H1 (cell line): ENCODE data around the gene OS9.

Experiments used
- PHF8 ChIP-seq: fragments of 200-600 bp; sonication (generic); conservative IDR thresholded peaks from 2 replicates; pipeline ENCODE4 v1.7.1; 2012; ENCODE audit warnings: low read depth, mild to moderate bottlenecking, inconsistent platforms, low read length, moderate library complexity
- ZNF274 ChIP-seq: IDR thresholded peaks from 2 replicates; pipeline ENCODE4 v1.7.0; 2012; ENCODE audit warnings: low read length, borderline replicate concordance; ENCODE audit errors: extremely low read depth
- TF ChIP-seq, protein P1 (sequence below), 3 experiments: IDR thresholded peaks; 1 replicate in 2 of 3; 2 replicates in 1 of 3; pipeline versions ENCODE4 v1.5.1 to v1.6.1; 2011; ENCODE audit warnings: low read length in 3 of 3, mild to moderate bottlenecking in 3 of 3, inconsistent platforms in 2 of 3, low read depth in 1 of 3, moderate library complexity in 1 of 3; ENCODE audit not compliant: insufficient read depth in 1 of 3; ENCODE audit errors: control extremely low read depth in 1 of 3

DNA sequence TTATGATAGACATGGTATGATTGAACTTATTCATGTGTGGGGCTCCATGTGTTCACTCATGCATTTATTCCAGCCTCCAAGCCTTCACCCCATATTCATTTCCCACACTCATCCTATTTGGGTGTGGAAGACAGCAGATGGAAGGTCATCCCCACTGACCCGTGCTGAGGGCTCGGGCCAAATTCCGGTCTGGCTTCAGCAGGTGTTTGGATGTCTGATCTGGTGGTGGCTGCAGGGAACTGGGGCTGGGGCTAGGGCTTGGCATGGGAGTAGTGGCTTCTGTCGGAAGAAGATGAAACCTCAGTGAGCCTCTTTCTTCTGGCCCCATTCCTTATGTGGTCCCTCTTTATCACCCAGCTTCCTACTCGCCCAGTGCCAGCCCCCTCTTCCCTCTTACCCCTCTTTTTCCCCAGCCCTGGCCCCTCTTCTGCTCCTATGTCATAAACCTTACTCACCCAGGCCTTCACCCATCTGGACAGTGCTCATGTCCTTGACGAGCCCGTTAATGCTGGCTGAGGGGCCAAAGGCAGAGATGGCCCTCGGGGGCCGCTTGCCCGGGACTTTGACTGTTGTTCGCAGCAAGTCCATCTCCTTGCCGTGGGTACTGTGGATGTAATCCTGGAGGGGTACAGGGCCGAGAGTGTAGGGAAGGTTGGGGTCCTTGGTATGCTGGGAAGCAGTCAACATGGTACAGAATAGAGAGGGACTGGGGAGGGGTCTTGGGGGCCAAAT is 36.6 kb downstream of the OS9 start:
- TF ChIP-seq ZNF274 (no peak), PHF8 (no peak)
- TF ChIP-seq, protein P1, sequence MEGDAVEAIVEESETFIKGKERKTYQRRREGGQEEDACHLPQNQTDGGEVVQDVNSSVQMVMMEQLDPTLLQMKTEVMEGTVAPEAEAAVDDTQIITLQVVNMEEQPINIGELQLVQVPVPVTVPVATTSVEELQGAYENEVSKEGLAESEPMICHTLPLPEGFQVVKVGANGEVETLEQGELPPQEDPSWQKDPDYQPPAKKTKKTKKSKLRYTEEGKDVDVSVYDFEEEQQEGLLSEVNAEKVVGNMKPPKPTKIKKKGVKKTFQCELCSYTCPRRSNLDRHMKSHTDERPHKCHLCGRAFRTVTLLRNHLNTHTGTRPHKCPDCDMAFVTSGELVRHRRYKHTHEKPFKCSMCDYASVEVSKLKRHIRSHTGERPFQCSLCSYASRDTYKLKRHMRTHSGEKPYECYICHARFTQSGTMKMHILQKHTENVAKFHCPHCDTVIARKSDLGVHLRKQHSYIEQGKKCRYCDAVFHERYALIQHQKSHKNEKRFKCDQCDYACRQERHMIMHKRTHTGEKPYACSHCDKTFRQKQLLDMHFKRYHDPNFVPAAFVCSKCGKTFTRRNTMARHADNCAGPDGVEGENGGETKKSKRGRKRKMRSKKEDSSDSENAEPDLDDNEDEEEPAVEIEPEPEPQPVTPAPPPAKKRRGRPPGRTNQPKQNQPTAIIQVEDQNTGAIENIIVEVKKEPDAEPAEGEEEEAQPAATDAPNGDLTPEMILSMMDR (IDR thresholded peaks at IDR 0.05; ENCODE audit: control extremely low read depth in 1 of 3, insufficient read depth in 1 of 3, low read depth in 1 of 3, low read length in 3 of 3): no peak
